Lung (tissue), 12 donors: ENCODE data around the gene WDR20. TPM values are rescaled to one million over a fixed set of nuclear protein-coding genes. Genes with fewer than 3 reads are reported as not detected.

Experiments
- ATAC-seq: fragments of 200-7000 bp; cut with Tn5 transposase; one replicate; pipeline ENCODE4 v1.9.1; 2020; ENCODE audit warnings: moderate number of reproducible peaks; ENCODE audit not compliant: insufficient read depth, low FRiP score
- DNase-seq, 3 donors: peaks; one replicate each; pipeline ENCODE4 v3.0.0-alpha.2; 2013 to 2017
- H3K27ac ChIP-seq, 2 donors: one replicate each; pipeline ENCODE4 v1.5.1; 2013; ENCODE audit warnings: mild to moderate bottlenecking in 2 of 2, moderate library complexity in 2 of 2, control low read depth in 1 of 2, inconsistent platforms in 1 of 2, low read depth in 1 of 2, low read length in 1 of 2
- H3K27me3 ChIP-seq, 3 donors: one replicate each; pipeline ENCODE4 v1.5.1; 2013; ENCODE audit warnings: low read length in 2 of 3; ENCODE audit not compliant: control insufficient read depth in 3 of 3, insufficient read depth in 3 of 3
- H3K36me3 ChIP-seq, 4 donors: one replicate each; pipeline ENCODE4 v1.5.1; 2013; ENCODE audit warnings: low read length in 4 of 4, mild to moderate bottlenecking in 1 of 4, moderate library complexity in 1 of 4; ENCODE audit not compliant: control insufficient read depth in 4 of 4, insufficient read depth in 4 of 4
- H3K4me1 ChIP-seq, 5 donors: one replicate each; pipeline ENCODE4 v1.5.1; 2013; ENCODE audit warnings: low read length in 5 of 5, mild to moderate bottlenecking in 2 of 5, moderate library complexity in 1 of 5; ENCODE audit not compliant: control insufficient read depth in 5 of 5, insufficient read depth in 5 of 5
- H3K4me3 ChIP-seq: one replicate; pipeline ENCODE4 v1.5.1; 2013; ENCODE audit warnings: mild to moderate bottlenecking, control low read depth, moderate library complexity
- H3K9ac ChIP-seq, 2 donors: one replicate each; pipeline ENCODE4 v1.5.1; 2013; ENCODE audit warnings: low read length in 2 of 2, control low read depth in 1 of 2; ENCODE audit not compliant: insufficient read depth in 1 of 2
- H3K9me3 ChIP-seq, 4 donors: one replicate each; pipeline ENCODE4 v1.5.1; 2013; ENCODE audit warnings: low read length in 3 of 4, mild to moderate bottlenecking in 1 of 4, moderate library complexity in 1 of 4; ENCODE audit not compliant: control insufficient read depth in 4 of 4, insufficient read depth in 3 of 4
- WGBS, 2 donors: extraction: QIAGEN DNeasy Blood & Tissue Kit; methylation state at CpG; one replicate each; pipeline ENCODE4 v1.1.7; 2013; 5-methylcytosine and 5-hydroxymethylcytosine counted together
- polyA plus RNA-seq, 2 donors: library from polyadenylated mRNA; stranded (reverse); fragments of 200-250 nt; gene quantifications; one replicate each; pipeline ENCODE4 v1.2.1, GENCODE V29; 2013
- total RNA-seq, 2 donors: library from RNA; depleted of rRNA in 1 of 2; stranded (reverse); fragments of >200 nt in 1 of 2; gene quantifications; one replicate each; pipeline ENCODE4 v1.2.1, GENCODE V29; 2014 to 2021
- TF ChIP-seq, protein P1 (sequence below): IDR thresholded peaks from 2 replicates; pipeline ENCODE4 v1.5.1; 2012; ENCODE audit warnings: mild to moderate bottlenecking; ENCODE audit errors: control extremely low read depth, extremely low read depth
- donor health status: control.
- donor health status: control.
- donor health status: Bipolar disorder and iron deficiency.
- donor health status: healthy.
- donor health status: DM: yes; HTN: yes; CAD: no.

The WDR20 gene
- total and polyA plus RNA-seq, 4 donors, result 10.3 to 30.7 (median 19.7) TPM

DNA sequence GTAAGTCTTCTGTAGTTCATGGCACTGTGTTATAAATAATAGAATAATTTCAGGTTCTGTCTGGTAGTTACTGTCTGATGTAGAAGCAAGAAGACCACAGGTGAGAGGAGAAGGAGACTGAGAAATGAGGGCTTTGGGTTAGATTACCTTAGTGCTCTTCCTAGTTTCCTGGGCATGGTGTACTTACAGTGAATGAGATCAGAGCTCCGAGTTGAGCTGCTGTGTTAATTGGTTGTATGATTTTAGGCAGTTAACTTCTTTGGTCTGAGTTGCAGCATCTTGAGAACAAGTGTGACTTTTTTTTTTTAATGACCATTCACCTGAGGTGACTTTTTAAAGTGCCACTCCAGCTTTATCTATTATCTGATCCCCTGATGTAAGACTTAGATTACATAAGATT is 41.5 kb downstream of the WDR20 start:
- Histone ChIP-seq H3K9me3 (no peaks in the 10 kb centered on the region), H3K9ac (no peak overlapping the region), H3K36me3 (peaks cover 0 to 3% (median under 1%) of the 10 kb centered on the region in 4 donors), H3K27me3 (no peaks in the 10 kb centered on the region), H3K4me1 (peaks cover 0 to 32% (median 5%) of the 10 kb centered on the region in 5 donors), H3K27ac (no peak overlapping the region), H3K4me3 (no peak overlapping the region)
- DNase-seq (no peak), ATAC-seq (no peak)
- TF ChIP-seq, protein P1, sequence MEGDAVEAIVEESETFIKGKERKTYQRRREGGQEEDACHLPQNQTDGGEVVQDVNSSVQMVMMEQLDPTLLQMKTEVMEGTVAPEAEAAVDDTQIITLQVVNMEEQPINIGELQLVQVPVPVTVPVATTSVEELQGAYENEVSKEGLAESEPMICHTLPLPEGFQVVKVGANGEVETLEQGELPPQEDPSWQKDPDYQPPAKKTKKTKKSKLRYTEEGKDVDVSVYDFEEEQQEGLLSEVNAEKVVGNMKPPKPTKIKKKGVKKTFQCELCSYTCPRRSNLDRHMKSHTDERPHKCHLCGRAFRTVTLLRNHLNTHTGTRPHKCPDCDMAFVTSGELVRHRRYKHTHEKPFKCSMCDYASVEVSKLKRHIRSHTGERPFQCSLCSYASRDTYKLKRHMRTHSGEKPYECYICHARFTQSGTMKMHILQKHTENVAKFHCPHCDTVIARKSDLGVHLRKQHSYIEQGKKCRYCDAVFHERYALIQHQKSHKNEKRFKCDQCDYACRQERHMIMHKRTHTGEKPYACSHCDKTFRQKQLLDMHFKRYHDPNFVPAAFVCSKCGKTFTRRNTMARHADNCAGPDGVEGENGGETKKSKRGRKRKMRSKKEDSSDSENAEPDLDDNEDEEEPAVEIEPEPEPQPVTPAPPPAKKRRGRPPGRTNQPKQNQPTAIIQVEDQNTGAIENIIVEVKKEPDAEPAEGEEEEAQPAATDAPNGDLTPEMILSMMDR, result no peak
- 66 to 75% methylated on average over 1 of the region's 1 CpG for WGBS, 2 donors

DNA sequence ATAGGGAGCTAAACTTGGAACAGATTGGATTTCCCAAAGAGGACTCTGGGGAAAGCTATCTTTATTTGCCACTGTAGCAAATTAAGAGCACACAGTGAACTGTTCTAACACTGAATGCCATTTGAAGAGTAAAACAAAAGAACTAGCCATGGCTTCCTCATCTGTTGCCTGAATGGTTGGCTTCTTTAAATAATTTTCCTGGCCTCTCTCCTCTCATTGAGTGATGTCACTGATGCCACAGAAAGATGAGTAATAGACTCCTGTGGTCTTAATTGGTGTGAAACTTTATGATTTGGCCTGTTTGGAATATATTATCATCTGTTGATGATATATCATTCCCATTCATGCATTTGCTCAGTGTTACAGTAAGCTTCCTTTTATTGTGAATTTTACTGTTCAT is 42.5 kb downstream of the WDR20 start:
- no peak overlapping the region for H3K27ac ChIP-seq
- H3K9me3 ChIP-seq, result no peaks in the 10 kb centered on the region
- H3K9ac ChIP-seq, result no peak overlapping the region
- DNase-seq, result no peak
- peaks cover 0 to 3% (median under 1%) of the 10 kb centered on the region in 4 donors for H3K36me3 ChIP-seq
- no peak overlapping the region for H3K4me3 ChIP-seq
- H3K27me3 ChIP-seq, result no peaks in the 10 kb centered on the region
- TF ChIP-seq, protein P1, result no peak
- H3K4me1 ChIP-seq, result peaks cover 3 to 28% (median 7%) of the 10 kb centered on the region in 5 donors
- ATAC-seq, result no peak

DNA sequence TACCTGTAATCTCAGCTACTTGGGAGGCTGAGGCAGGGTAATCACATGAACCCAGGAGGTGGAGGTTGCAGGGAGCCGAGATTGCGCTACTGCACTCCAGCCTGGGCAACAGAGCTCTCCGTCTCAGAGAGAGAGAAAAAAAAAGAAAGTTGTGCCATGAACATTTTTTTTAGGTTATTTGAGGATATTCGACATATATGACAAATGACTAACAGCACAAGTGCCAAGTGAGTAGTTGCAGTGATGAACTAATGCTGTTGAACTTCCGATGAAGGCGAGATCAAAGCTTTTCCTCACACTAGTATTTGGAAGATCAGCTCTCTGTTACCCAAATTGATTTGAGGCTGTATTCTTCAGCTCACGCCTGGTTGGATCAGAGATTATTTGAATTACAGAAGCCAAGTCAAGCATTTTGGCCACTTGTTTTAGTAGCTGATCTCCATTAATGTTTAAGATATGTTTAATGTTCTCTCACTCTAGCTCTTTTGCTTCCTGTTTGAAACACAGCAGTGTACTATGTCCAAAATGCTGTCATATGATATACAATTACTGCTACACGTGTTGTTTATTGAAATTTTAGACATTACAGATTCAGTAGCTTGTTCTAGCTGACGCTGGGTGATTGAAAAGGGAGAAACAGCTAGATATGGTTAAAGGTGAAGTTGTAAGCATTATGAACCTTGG is 43.4 kb downstream of the WDR20 start:
- Histone ChIP-seq H3K9me3 (no peaks in the 10 kb centered on the region), H3K4me1 (peaks cover 3 to 26% (median 13%) of the 10 kb centered on the region in 5 donors), H3K27ac (no peak overlapping the region), H3K9ac (no peak overlapping the region), H3K36me3 (peaks cover 0 to 3% (median 0%) of the 10 kb centered on the region in 4 donors), H3K4me3 (no peak overlapping the region), H3K27me3 (no peaks in the 10 kb centered on the region)
- 74 to 81% methylated on average over 9 of the region's 9 CpGs for WGBS, 2 donors
- ATAC-seq (no peak), DNase-seq (peak; percentile 18 to 83 (median 72))
- TF ChIP-seq, protein P1, result no peak
